Epithelial cell of prostate (primary cell): ENCODE data around the gene PSORS1C1.
"Not testable (repeated sequence)": the region's sequence is repeated elsewhere in the genome, so short reads cannot be mapped to it uniquely, and the experiment has no call there.

ENCODE experiments used
- DNase-seq: peaks from one replicate; pipeline ENCODE4 v3.0.0-alpha.2; 2011; ENCODE audit warnings: low read depth, low spot score
- H3K27ac ChIP-seq: fragments of 450-650 bp; 2 replicates; pipeline ENCODE4 v1.5.1; 2017; ENCODE audit warnings: mild to moderate bottlenecking

The PSORS1C1 gene

DNA sequence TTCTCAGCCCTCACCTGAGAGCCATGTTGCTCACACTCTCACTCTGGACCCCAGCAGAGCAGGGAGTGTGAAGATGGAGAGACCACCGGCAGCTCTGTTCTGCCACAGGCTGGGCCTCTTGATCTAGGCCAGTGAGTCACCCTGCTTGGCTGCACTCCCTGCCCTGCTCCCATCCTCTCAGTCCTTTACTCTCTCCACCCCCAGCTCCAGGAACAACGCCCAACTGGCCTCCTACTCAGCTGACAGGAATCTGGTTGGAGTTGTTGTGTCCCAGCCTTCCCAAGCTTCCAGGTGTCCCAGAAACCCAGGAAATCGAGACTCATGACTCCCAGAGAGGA is at the start of gene PSORS1C1:
TSS of gene PSORS1C1 (plus strand) at position 260 of the 338 bp plus-strand sequence. CDS start 14,833 bp downstream, outside the sequence.
- DNase-seq = peak; percentile 81

DNA sequence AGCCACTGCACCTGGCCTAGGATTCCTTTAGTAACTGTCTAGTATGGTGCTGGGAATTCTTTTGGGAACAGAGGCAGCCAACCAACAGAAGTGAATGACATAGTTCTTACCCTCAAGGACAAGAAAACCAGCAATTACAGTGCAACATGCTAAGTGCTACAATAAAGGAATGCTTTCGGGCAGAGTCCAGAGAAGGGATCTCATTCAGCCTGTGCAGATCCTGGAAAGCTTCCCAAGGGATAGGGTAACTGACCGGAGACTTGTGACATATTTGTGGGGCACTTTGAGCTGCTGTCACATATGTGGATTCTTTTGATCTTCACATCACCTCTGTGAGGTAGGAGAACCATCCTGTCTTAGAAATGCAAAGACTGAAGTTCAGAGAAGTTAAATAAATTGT is 49.0 kb upstream of the PSORS1C1 start:
- no peak for DNase-seq
- H3K27ac ChIP-seq = no peak overlapping the region

More for the DNA sequence above, at the start of gene PSORS1C1:
- H3K27ac ChIP-seq = peak within 1 kb of the TSS; percentile 89

GRCh38 chr6:31067028-31067427 is 47.6 kb upstream of the PSORS1C1 start:
- DNase-seq, H3K27ac ChIP-seq: not testable (repeated sequence)

GRCh38 chr6:31067891-31068668 is 46.5 kb upstream of the PSORS1C1 start:
- H3K27ac ChIP-seq, DNase-seq: not testable (repeated sequence)

- no peak overlapping the region for H3K27ac ChIP-seq
- DNase-seq = no peak
These were observed 45.8 kb upstream of the PSORS1C1 start for GRCh38 chr6:31068669-31069340.

DNA sequence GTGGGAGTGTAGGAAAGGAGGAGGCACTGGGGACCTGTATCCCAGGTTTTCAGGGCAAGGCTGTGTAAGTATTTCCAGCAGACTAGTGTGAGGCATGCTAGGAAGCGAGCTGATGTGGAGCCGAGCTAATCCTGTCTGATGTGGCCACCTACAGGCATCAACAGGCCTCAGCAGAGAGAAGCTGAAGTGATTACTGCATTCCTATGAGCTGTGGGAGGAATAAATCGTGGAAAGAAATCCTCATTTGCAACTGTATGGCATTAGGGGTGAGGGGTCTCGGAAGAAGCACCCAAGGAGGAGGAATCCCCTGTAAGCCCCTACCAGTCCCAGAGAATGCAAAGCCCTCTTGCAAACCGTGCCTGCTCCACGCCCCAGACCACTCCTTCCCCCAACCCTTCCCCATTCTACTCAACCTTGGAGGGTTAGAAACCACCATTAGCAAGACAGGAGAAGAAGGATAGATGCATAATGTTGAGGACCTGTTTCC is 43.8 kb upstream of the PSORS1C1 start:
- DNase-seq = no peak
- H3K27ac ChIP-seq = no peak overlapping the region

DNA sequence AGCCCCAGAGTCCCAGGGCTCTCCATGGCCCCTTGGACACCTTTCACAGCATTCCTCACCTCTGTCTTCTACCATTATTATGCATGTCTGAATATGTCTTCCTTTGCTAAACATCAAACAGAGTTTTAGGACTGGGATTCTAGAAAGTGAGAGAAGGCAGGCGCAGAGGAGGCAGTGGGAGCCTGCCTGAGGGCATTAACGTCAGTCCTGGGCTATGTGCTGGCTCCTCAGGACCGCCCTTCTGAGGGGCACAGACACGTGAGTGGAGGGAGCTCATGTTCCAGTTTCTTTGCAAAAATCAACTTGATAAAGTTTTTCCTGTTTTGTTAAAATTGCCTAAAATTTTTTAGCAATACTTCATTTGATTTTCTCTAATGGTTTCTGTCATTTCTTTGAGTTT is 40.2 kb upstream of the PSORS1C1 start:
- no peak overlapping the region for H3K27ac ChIP-seq
- no peak for DNase-seq

GRCh38 chr6:31075528-31075927 is 39.1 kb upstream of the PSORS1C1 start:
- H3K27ac ChIP-seq = no peak overlapping the region
- no peak for DNase-seq

DNA sequence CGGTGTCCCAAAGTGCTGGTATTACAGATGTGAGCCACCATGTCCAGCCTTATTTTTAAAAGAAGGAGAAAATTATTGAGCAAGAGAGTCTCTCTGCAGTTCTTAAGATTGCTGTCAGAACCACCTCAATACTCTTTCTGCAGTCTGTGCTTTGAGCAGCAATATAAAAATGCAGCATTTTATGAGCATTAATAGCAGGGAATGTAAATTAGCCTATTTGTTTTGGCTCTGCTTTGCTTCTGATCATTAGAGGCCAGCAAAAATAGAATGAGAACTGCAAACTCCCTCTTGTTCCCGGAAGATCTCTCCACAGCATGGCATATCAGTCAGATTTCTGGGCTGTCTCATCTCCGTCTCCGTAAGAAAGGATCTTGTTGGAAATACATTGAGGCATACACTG is 38.0 kb upstream of the PSORS1C1 start:
- no peak overlapping the region for H3K27ac ChIP-seq
- DNase-seq = no peak

DNA sequence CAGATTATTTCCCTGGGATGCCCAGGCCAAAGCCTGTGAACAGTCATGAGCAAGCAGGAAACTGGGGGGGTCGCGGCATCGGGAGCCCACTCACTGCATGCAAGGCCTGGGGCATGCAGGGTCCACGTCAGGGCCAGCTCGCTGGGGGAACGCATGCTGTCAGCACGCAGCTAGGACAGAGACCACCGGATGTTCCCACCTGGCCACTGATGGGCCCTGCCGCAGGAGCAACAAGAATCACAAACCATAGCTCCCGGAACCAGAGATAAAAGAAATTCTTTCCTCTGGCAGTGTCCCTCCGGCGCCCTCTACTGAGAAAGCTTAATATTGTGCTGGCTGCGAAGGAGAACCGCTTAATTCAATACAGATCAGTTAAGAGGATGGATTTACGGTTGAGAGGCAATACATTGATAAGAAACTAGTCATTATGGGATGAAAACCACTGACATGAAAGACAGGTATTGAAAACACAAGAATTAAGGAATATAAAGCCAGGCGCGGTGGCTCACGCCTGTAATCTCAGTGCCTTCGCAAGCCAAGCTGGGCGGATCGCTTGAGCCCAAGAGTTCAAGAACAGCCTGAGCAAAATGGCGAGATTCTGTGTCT is 34.8 kb upstream of the PSORS1C1 start:
- DNase-seq = no peak
- H3K27ac ChIP-seq = no peak overlapping the region

GRCh38 chr6:31081872-31082271 is 32.7 kb upstream of the PSORS1C1 start:
- H3K27ac ChIP-seq = peak overlapping the region; percentile 29

GRCh38 chr6:31083742-31084354 is 30.8 kb upstream of the PSORS1C1 start:
- no peak overlapping the region for H3K27ac ChIP-seq
- DNase-seq = no peak

More at GRCh38 chr6:31081872-31082271, 32.7 kb upstream of the PSORS1C1 start:
- no peak for DNase-seq

- DNase-seq = no peak
- H3K27ac ChIP-seq = peak overlapping the region; percentile 70
These were observed 27.7 kb upstream of the PSORS1C1 start for GRCh38 chr6:31086788-31087440.

DNA sequence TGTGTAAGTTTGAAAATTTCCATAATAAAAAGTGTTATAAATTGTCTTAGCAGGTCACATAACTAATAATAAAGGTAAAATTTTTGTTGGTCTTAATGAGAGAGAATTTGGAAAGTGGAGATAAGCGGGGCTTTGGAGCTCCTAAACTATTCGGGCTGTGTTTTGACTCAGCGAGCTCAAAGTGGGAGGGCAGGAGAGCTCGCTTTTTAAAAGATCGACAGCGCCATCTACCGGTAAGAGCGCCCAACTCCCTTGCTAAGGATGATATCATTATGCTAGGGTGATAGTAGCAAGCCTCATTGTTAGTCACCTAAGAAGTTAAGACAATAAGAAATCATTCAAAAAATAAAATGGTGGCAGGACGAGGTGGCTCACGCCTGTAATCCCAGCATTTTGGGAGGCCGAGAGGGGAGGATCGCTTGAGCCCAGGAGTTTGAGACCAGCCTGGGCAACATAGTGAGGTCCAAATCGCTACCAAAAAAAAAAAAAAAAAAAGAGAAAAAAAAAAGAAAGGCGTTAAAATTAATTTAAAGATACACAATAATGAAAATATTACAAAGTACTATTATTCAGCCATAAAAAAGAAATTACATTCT is 27.0 kb upstream of the PSORS1C1 start:
- no peak for DNase-seq
- H3K27ac ChIP-seq = peak overlapping the region; percentile 70

GRCh38 chr6:31090275-31090972 is 24.2 kb upstream of the PSORS1C1 start:
- no peak overlapping the region for H3K27ac ChIP-seq
- no peak for DNase-seq

- no peak overlapping the region for H3K27ac ChIP-seq
- no peak for DNase-seq
These were observed 23.6 kb upstream of the PSORS1C1 start for GRCh38 chr6:31090973-31091364.

GRCh38 chr6:31091680-31092079 is 22.9 kb upstream of the PSORS1C1 start:
- no peak overlapping the region for H3K27ac ChIP-seq
- DNase-seq = no peak

GRCh38 chr6:31092238-31092637 is 22.4 kb upstream of the PSORS1C1 start:
- no peak for DNase-seq
- no peak overlapping the region for H3K27ac ChIP-seq

GRCh38 chr6:31092769-31093505 is 21.7 kb upstream of the PSORS1C1 start:
- DNase-seq = no peak
- no peak overlapping the region for H3K27ac ChIP-seq
